ENCODE data around the gene EHD4.

Gene EHD4

DNA sequence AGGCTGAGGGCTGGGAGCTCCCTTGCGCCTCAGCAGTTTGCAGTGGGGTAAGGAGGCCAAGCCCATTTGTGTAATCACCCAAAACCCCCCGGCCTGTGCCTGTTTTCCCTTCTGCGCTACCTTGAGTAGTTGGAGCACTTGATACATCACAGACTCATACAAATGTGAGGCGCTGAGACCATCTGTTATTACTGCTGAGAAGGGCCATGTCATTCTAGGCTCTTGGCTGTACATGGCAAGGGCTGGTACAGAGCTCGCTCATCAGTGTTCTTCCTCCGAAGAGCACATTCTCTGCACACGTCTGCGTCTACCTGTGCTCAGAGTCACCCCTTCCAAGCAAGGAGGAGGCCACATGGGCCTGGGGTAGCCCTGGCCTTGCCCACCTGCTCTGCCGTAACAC is 124.4 kb downstream of the EHD4 start:
- no peak overlapping the region for H3K4me3 ChIP-seq (ENCODE audit: low read depth, low read length)

DNA sequence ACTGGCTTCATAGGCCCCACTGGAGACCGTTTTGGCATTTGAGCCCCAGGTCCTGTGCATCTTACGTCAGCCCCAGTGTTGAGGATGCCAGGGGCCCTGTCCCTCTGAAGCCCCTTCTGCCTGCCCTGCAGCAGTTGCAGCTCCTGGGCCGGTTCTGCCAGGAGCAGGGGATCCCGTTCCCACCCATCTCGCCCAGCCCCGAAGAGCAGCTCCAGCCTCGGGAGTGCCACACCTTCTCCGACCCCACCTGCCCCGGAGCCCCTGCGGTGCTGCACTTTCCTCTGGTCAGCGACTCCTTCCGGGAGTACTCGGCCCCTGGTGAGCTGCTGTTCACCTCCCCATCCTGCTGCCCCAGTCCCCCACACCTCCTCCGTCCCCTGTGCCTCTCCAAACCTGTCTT is 125.2 kb downstream of the EHD4 start:
- no peak overlapping the region for H3K4me3 ChIP-seq (ENCODE audit: low read depth, low read length)

Data from iPS-11a (cell line).